GOT3 (cell line): ENCODE results near the gene MAML2.

Experiments
- DNase-seq: peaks from one replicate; lab custom pipeline; 2025; ENCODE audit warnings: mixed read lengths; lab: John Stamatoyannopoulos, UW

Gene MAML2

DNA sequence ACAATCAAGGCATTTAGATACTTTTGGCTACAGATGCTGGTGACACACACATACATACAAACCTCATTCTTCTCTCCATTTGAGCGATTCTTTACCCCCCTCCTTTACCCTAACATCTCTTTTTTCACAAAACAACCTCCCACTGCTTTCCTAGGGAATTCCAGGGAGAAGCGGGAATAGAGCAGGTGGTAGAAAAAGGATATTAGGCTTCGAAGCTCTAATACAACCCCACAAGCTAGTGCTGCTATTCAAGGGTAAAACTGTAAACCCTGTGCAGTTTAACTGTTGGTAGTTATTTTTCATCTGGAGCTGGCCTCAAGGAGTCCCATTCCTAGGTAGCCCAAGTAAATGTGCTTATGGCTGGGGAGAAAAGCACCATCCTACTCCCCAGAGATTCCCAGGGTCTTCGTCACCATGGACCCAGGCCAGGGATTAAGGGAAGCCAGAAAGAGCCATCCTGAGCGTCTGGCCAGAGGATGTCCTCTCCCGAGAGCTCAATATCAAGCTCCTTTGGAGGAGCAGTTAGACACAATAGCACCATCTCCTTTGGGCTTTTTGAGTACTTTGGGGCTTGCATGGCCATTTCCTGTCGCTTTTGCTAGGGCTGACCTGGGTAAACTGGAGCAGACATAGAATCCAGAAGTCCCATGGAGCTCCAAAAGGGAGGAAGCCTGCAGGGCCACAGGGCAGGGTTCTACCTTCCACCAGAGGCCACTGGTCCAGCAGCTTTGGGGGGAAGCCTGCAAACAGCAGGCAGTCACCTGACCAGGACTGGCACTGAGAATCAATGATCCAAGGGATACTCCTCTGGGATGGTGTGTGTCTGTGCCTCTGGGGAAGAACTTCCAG lies 3.1 kb downstream of the MAML2 start:
- DNase-seq = no peak

DNA sequence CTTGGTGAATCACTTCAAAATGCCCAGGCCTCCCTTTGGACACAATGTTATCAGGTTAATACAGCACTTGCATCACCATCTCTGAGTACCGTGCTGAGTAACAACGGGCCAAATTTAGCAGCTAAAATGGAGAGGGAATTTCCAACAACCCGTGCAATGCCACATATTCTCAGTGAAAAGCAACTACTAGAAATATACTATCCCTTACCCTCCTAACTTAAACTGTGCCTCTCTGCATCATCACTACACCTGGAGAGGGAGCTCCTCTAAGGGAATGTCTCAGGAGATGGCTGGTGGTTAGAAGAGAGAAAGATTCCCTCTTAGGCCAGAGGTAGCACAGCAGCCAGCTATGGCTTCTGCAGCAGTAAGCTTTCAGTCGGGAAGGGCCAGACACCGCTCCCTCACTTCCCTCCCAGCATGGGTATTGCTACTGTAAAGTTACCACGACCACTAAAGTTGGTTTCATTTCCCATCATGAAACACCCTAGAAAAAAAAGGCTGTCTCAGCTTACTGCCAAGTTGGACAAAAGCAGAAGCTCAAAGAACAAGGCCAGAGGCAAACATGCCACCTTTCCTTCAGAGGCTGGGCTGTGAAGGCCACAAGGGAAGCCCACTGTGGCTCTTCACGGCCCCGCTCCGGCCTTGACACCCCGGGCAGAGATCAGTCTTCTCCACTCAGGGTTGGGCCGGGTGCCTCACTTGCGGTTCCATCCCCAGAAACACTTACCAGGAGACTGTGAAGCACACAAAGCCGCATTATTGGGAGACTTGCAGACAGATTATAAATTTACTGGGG lies 3.9 kb downstream of the MAML2 start:
- DNase-seq = no peak

DNA sequence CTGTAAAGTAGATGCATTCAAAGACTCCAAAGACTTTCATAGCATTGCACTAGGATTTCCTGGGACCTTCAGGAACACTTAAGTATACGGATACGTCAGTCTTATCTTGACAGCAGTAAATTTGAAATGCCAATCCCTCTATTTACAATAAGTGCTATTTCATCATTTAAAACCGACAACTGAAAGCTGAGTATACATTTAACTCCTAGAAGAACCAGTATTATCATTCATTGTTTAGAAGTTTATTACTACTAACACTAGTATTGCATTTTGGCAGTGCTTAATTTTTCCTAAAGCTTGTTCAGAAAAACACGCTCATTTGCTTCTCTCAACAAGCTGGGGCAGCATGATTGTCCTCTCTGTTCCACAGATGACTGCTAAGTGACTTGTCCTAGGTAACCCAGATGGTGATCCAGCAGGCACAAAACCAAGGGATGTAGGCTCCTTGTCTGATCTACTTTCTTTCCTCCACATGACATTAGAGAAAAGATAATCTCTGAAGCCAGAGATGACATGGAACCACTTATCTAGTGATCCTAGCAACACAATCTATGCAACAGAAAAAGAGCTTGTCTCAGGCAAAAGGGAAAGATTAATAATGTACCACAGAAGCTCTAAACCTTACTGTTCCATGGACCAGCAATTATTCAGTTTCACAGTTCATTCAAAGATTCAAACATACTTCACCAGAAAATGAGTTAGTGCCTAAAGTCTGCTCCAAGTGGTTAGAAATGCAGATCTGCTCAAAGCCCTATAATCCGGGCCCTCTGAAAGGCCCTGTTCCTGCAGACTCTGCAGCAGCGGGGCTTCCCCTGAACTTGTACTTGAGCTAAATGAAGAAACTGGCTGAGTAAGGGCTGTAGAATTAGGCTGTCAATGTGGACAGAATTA lies 5.2 kb downstream of the MAML2 start:
- DNase-seq = no peak

DNA sequence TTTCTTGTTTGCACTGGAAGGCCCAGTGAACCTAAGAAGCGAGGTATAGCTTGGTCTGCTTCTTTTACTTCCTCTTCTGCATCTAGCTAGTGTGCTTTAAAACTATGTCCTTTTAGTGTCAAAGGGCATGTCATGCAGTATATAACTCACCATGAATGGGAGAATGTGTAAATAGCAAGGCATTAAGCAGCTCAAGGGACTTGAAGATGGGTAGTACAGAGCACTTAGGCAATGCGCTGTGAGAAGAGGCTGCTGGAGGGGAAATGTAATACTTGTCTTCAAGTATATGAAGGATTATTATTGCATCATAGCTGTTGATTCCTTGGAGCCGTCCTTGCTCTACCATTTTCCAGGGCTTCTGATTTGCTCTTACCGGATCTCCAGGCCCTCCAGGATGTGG lies 7.6 kb downstream of the MAML2 start:
- DNase-seq = no peak

DNA sequence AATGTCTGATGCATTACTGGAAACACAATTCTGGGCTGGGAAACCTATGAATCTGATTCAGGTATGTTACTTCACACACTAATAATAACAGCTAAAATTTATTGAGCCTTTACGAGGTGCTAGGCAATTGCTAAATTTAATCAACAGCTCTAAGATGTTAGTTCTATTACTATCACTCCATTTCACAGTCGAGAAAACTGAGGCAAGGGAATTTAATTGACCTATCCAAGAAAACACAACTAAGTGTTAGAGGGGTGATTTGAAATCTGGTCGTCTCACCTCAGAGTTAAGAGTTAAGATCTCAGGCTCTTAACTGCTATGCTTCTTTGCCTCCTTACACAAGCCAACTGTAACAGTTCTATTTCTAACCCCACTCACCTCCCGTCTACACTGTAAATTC lies 8.8 kb downstream of the MAML2 start:
- DNase-seq = no peak

DNA sequence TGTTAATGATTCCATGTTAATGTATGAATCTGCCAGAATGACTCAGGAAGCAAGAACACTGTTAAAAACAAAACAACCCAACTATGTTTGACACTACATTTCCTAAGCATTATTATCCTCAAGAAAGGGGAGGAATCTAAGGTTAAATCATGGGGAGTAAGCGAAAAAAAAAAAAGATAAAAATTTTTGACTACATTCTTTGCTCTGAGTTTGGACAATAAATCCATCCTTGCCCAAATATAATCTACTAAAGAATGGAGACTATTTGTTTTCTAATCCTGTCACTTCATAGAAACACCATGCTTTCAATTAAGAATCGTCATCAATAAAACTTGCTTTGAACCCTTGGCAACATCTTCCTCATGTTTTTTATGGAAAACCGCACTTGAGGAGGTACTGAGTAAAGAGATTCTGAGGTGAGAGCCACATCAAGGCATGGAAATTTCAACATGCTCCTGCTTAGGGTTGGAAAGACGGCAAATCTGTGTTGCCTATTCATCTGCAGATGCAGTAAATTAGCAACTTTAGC lies 9.7 kb downstream of the MAML2 start:
- no peak for DNase-seq

DNA sequence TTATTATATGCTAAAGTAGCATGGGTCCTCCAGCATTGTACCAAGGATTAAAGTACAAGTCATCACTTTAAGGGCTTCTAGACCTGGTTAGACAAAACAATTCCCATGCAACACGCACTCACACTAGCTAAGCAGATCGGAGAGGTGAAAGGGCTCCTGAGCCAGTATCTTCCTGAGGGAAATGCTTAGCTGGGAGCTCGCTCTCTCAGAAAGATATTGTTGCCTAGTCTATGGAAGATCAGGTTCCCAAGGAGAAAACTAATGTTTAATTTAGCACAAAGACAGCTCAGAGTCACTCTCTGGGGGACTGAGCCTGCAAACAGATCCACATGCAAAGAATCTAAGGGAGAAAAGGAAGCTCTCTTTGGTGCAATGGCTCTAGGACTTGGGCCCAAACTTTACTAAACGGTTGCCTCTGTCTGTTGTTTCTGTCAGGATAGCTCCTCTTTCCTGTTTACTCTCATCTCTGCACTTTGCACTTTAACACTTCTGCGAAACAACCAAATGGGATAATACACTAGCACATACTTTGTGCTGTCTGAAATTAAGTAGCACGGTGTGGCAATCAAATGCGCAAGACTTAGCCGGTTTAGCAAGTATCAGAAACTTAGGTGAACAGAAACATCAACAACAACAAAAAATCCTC lies 10.7 kb downstream of the MAML2 start:
- no peak for DNase-seq

DNA sequence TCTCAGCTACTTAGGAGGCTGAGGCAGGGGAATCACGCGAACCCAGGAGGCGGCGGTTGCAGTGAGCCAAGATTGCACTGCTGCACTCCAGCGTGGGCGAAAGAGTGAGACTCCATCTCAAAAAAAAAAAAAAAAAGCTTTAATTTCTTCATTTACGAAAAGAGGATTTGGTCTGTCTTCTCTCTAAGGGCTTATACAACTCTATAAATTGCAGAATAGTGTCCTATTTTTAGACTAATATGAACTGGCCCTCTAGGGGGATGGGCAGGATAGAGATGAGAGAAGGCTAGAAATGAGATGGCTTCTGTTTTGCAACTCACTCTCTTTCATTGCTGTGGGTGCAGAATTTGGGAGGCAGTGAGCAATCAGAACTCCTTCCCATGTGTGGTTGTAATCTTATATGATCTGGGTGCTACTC lies 11.3 kb downstream of the MAML2 start:
- DNase-seq = no peak

DNA sequence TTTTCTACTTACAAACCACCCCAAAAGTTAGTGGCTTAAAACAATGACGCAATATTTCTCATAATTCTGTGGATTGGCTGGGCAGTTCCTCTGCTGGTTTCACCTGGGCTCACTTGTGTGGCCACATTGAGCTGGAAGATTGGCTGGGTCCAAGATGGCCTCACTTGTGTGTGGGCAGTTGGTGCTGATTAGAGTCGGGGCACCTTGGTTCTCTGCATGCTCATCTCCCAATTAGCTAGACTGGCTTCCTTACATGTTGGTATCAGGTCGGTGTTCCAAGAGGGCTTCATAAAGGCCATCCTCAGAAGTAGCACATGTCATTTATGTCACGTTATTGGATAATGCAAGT lies 12.5 kb downstream of the MAML2 start:
- no peak for DNase-seq

DNA sequence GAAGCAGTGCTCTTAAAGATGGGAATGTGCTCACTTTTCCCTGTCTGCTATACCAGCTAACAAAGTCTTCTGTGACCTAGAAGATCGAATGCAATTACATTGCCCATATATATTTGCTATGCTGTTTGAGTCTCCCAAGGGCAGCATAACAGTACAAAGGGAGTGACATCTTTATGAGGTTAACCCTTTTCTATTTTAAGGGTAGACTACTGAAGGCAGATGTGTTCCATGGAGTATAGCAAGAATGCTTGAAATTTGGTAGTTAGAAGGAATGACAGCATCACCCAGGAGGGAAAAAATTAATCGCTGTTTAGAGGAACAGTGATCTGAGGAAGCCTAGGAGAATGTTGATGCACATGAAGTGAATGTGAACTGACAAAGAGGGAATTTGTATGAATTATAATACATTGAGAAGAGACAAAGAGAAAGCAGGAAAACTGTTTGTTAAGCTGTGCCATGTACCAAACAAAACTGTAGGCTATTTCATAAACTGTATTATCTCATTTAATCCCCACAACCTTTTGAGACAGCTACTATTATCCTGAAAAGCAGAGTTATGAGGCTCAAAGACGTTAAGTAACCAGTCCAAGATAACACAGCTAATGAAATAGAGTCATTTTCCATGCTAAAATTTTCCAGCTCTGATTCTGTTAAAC lies 13.0 kb downstream of the MAML2 start:
- no peak for DNase-seq

DNA sequence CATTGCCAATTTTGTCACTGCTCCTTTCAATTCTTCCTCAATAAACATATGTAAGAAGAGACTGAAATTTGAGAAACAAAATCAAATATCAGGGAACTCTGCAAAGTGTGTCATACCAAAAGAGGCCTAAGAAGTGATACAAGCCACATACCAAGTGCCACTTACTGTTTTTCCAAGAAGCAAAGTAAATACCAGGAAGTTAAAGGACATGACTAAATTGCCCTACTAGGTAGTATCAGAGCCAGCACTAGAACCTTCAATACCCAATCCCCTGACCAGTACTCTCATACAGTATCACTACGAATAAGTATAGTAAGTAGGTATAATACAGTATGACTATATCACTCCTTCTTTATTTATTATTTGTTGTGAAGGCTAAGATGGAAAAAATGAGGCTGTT lies 13.6 kb downstream of the MAML2 start:
- DNase-seq = no peak

DNA sequence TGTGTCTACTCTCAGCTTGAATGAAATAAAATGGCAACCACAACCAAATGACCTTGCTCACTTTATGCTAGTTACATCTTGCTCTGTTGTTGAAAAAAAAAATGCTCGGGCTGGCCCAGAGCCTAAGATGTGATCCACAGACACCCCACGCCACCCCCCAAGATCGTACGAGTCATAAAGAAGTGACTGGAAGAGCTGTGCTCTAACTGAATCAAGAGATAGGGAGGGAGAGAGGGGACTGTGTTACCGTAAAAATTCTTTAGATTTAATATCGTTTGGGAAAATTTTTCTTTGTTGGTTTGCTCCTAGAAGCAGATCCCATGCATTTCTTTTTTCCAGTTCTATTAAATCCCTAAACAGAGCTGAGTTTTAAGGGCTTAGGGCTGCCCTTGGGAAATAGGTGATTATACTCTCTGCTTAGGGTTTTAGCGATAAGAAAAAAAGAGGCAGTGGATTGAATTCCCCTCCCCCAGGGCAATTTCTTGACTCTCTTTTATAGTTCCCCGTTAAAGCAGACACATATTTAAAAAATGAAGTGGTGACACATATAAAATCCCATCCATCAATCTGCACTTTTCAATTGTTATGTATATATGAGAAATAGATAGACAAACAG lies 14.5 kb downstream of the MAML2 start:
- no peak for DNase-seq

DNA sequence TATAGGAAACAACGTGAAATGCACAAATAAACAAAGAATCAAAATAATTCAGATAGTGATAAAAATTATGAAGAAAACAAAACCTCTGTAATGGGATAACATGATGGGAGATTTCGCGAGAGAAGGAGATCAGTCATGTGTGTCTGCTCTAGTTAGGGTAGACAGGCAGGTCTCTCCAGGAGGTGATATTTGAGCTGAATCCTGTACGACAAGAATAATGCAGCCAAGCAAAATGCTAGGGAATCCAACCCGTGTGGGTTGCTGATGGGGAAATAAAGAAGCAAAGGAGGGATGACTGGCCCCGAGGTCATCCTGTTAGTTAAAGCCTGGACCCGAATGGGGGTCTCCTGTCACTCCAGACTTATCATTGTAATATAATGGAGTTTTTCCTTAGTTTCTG lies 16.0 kb downstream of the MAML2 start:
- DNase-seq = no peak

DNA sequence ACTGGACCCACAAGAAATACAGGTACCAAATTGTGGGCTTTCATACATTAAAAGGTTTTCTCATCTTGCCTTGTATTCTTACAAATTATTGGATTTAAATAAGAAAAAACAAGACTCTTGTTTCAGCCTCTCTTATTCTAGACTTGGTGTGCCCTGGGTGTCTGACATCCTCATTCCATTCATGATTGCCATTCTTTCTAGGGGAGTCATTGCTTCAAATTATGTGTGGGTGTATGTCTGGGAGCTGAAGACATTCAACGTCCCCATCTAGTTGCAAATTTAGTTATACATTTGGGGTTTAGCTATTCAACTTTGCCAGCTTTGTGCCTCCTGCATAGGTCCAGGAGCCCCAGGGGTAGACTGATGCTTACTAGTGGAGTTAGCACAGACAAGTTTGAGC lies 18.1 kb downstream of the MAML2 start:
- no peak for DNase-seq

DNA sequence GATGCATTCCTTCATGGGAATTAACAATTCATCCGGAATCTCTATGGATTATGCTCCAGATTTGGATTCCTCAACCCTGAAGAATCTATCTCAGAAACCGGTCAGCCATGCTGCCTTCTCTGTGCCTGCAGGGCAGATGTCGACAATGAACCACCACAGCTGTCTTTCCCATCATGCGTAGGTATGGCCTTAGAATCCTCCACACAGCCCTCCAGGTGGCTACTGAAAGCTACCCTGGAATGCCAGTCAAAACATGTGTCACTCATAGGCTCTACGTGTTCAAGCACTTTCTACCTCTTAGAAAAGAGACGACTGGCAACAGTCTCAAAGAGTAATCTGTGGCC lies 19.4 kb downstream of the MAML2 start:
- DNase-seq = no peak

DNA sequence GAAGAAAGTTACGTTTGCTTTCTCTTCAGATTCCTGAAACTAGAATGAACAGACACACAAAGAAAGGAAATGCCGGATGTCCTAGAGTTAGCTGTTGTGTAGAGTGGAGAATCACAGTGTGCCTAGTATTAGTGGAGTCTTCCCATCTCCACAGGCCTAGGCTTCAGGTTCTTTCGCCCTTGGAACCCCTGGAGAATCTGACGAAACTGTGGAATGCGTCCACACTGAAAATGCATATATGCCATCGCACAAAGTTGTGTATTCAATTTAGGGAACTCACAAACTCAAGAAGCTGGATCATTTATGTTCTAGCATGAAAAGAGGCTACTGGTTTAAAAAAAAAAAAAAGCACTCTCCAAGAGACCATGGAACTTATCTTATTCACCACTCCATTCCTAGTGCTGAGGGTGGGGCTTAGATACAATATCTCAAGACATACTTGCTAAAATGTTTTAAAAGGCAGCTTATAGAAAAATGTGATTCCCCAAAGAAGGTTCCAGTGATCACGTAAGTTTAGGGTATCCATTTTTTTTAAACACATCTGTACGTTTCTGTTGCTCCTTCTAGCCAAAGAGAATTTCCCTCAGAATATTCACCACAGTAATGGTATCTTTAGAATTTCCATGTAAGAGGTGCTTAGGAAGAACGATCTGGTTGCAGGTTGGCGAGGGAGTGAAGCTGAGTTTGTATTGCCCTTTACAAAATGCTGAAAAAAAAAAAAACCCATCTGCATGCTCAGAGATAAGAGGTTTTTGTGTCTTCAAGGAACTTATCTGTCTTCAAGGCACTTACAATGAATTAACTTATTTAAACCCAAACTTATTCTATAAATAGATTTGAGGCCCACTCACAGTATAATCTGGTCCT lies 20.0 kb downstream of the MAML2 start:
- DNase-seq = no peak

DNA sequence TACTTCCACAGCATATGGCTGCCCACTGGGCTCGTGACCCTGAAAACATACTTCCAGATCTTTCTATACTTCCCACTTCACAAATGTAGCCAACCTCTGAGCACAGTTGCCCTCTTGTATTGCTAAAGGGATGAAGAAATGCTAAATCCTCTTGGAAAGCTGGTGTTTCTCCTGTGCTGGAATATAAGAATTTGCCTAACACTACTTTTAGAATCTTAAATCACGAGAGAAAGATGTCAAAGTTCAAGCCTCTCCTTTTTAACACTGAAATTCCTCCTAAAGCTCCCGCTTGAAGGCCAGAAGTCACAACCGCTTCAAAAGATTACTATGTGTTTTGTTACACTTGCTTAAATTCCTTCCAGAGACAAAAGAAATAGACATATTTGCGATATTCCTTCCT lies 21.9 kb downstream of the MAML2 start:
- DNase-seq = no peak

DNA sequence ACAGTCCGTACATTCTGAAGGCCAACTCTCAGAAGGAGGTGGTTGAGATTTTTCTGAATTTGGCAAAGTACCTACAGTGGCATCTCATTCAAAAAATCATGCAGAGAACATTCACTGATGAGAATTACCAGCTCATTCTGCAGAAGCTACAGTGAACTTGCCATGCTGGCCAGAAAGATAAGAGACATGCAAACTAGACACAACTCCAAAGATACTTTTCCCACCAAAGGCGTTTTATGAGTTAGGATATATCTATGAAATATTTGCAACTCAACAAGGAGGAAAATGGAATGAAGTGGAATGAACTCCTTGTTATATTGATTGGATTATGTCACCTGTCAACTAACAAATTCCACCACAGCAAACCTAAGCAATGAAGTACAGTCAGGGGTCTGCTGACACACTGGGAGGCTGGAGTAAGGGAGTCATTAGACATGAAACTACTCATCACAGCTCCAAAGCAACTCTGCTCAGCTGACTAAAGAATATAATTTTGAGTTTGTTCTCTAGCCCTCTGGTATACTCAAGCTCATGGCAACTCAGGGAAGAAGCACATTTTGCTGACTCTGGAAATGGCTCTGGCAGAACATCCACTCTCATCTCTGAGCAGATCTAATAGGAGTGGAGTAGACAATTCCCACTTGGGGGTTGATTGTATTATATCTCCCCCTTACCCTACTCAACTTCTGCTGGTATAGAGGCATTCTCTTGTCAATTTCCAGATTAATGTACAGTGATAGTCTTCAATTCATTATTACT lies 22.9 kb downstream of the MAML2 start:
- DNase-seq = no peak

DNA sequence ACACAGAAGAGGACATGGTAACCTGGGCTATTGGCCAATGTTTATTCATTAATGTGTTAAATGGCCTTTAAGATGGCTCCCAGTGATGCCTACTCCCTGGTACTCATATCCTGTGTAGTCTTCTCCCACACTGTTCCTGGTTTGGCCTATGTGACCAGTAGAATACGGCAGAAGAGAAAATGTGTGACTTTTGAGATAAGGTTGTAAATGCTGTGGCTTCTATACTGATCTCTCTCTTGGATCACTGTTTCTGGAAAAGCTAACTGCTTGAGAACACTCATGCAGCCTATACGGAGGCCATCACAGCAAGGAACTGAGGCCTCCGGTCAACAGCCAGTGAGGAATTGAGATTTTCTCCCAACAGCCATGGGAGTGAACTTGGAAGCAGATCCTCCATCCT lies 24.1 kb downstream of the MAML2 start:
- no peak for DNase-seq
